Right cardiac atrium (tissue), 5 donors: ENCODE results near the gene IKZF2. TPM values are rescaled to one million over a fixed set of nuclear protein-coding genes. Genes with fewer than 3 reads are reported as not detected.

Source experiments
- ATAC-seq, 2 donors: fragments of 200-7000 bp; cut with Tn5 transposase; one replicate each; pipeline versions ENCODE4 v1.8.0 to v1.9.1; 2020; ENCODE audit warnings: moderate library complexity in 2 of 2, mild to moderate bottlenecking in 1 of 2
- DNase-seq, 3 donors: peaks; one replicate each; pipeline ENCODE4 v3.0.0-alpha.2; 2020
- H3K27ac ChIP-seq: one replicate; pipeline ENCODE4 v1.5.1; 2013; ENCODE audit warnings: mild to moderate bottlenecking, low read length, control low read depth, moderate library complexity
- H3K27me3 ChIP-seq: one replicate; pipeline ENCODE4 v1.6.1; 2013; ENCODE audit not compliant: control insufficient read depth, insufficient read depth
- H3K4me1 ChIP-seq: one replicate; pipeline ENCODE4 v1.6.1; 2013; ENCODE audit warnings: low read length; ENCODE audit not compliant: control insufficient read depth, insufficient read depth
- H3K4me3 ChIP-seq: one replicate; pipeline ENCODE4 v1.5.1; 2013; ENCODE audit warnings: low read length, control low read depth
- H3K9me3 ChIP-seq: one replicate; pipeline ENCODE4 v1.6.1; 2013; ENCODE audit warnings: low read length; ENCODE audit not compliant: control insufficient read depth
- WGBS: extraction: QIAGEN DNeasy Blood & Tissue Kit; methylation state at CpG from one replicate; pipeline ENCODE4 v1.1.7; 2013; 5-methylcytosine and 5-hydroxymethylcytosine counted together
- intact Hi-C, 4 donors: fragments of 100-400 bp; cut with DNase I; formaldehyde crosslinking; loops; one replicate each; pipeline versions ENCODE4 v1.11.0 to v1.14.0; 2022 to 2023
- polyA plus RNA-seq: library from polyadenylated mRNA; stranded (reverse); fragments of 200-250 nt; gene quantifications from one replicate; pipeline ENCODE4 v1.2.3, GENCODE V29; 2013
- total RNA-seq, 4 donors: library from RNA; stranded (reverse); fragmentation: NEBNext Ultra II Directional; extraction: Animal tissue kit (Norgen Biotek cat#: 25700); gene quantifications; one replicate each; pipeline ENCODE4 v1.2.1, GENCODE V29; 2021
- donor health status: healthy with polysubstance abuse.
- donor health status: DM: no; HTN: yes; CAD: no.
- donor health status: DM: no; HTN: no; CAD: no.
- donor health status: DM: no; HTN: yes; CAD: no; lungs with severe emphysema.
- donor health status: DM: yes; HTN: yes; CAD: no.

The IKZF2 gene
- total and polyA plus RNA-seq, 5 donors: 1.0 to 8.1 (median 6.1) TPM

- no peaks in the 10 kb centered on the region for H3K4me1 ChIP-seq
- H3K9me3 ChIP-seq: no peaks in the 10 kb centered on the region
- ATAC-seq: no peak
Measured at GRCh38 chr2:213122725-213123124, 28.7 kb downstream of the IKZF2 start.

GRCh38 chr2:213121690-213122089 is 29.7 kb downstream of the IKZF2 start:
- Histone ChIP-seq H3K27ac (no peak overlapping the region), H3K27me3 (no peaks in the 10 kb centered on the region), H3K9me3 (no peaks in the 10 kb centered on the region), H3K4me1 (no peaks in the 10 kb centered on the region), H3K4me3 (no peak overlapping the region)
- ATAC-seq (no peak), DNase-seq (no peak)
- intact Hi-C loops: no loop called here

More at GRCh38 chr2:213122725-213123124, 28.7 kb downstream of the IKZF2 start:
- no peak for DNase-seq
- intact Hi-C loops: no loop called here
- Histone ChIP-seq H3K27me3 (no peaks in the 10 kb centered on the region), H3K4me3 (no peak overlapping the region), H3K27ac (no peak overlapping the region)
- WGBS: 79% methylated on average over 4 of the region's 4 CpGs

- ATAC-seq (no peak), DNase-seq (no peak)
- Histone ChIP-seq H3K4me3 (no peak overlapping the region), H3K27me3 (no peaks in the 10 kb centered on the region), H3K9me3 (no peaks in the 10 kb centered on the region), H3K4me1 (no peaks in the 10 kb centered on the region), H3K27ac (no peak overlapping the region)
- WGBS: 67% methylated on average over 5 of the region's 5 CpGs
- intact Hi-C loops: no loop called here
Measured at GRCh38 chr2:213119061-213119809, 32.2 kb downstream of the IKZF2 start.

- DNase-seq: no peak
- Histone ChIP-seq H3K9me3 (no peaks in the 10 kb centered on the region), H3K27ac (no peak overlapping the region), H3K27me3 (no peaks in the 10 kb centered on the region), H3K4me1 (peaks cover 2% of the 10 kb centered on the region), H3K4me3 (no peak overlapping the region)
- ATAC-seq: no peak
- WGBS: 49% methylated on average over 2 of the region's 2 CpGs
- intact Hi-C loops: no loop called here
Measured at GRCh38 chr2:213108308-213108707, 43.1 kb downstream of the IKZF2 start.

GRCh38 chr2:213107728-213108127 is 43.7 kb downstream of the IKZF2 start:
- ATAC-seq (no peak), DNase-seq (no peak)
- H3K27me3 ChIP-seq: no peaks in the 10 kb centered on the region
- no peak overlapping the region for H3K4me3 ChIP-seq
- no peaks in the 10 kb centered on the region for H3K9me3 ChIP-seq
- intact Hi-C loops: no loop called here
- 75% methylated on average over 7 of the region's 7 CpGs for WGBS
- peaks cover 2% of the 10 kb centered on the region for H3K4me1 ChIP-seq
- H3K27ac ChIP-seq: no peak overlapping the region

- Histone ChIP-seq H3K4me3 (no peak overlapping the region), H3K9me3 (no peaks in the 10 kb centered on the region), H3K27me3 (no peaks in the 10 kb centered on the region), H3K4me1 (peaks cover 2% of the 10 kb centered on the region), H3K27ac (peak overlapping the region; percentile 36)
- 59% methylated on average over 3 of the region's 3 CpGs for WGBS
- DNase-seq: no peak
- intact Hi-C loops: no loop called here
- peak in 1 of 2 donors; percentile 22 for ATAC-seq
Measured at GRCh38 chr2:213105212-213105611, 46.2 kb downstream of the IKZF2 start.

GRCh38 chr2:213104903-213105202 is 46.6 kb downstream of the IKZF2 start:
- Histone ChIP-seq H3K27me3 (no peaks in the 10 kb centered on the region), H3K4me1 (peaks cover 2% of the 10 kb centered on the region), H3K27ac (peak overlapping the region; percentile 36), H3K4me3 (no peak overlapping the region), H3K9me3 (no peaks in the 10 kb centered on the region)
- intact Hi-C loops: no loop called here
- DNase-seq: no peak
- ATAC-seq: peak; percentile 25 to 38

GRCh38 chr2:213104092-213104902 is 47.1 kb downstream of the IKZF2 start:
- intact Hi-C loops: no loop called here

GRCh38 chr2:213101692-213102460 is 49.5 kb downstream of the IKZF2 start:
- H3K27ac ChIP-seq: no peak overlapping the region
- no peaks in the 10 kb centered on the region for H3K4me1 ChIP-seq
- ATAC-seq (no peak), DNase-seq (no peak)
- WGBS: 67% methylated on average over 5 of the region's 5 CpGs
- no peaks in the 10 kb centered on the region for H3K27me3 ChIP-seq
- H3K4me3 ChIP-seq: no peak overlapping the region
- H3K9me3 ChIP-seq: no peaks in the 10 kb centered on the region
- intact Hi-C loops: no loop called here

More at GRCh38 chr2:213104092-213104902, 47.1 kb downstream of the IKZF2 start:
- peaks cover 2% of the 10 kb centered on the region for H3K4me1 ChIP-seq
- H3K27me3 ChIP-seq: no peaks in the 10 kb centered on the region
- no peaks in the 10 kb centered on the region for H3K9me3 ChIP-seq
- WGBS: 24% methylated on average over 7 of the region's 7 CpGs
- ATAC-seq (peak; percentile 66 to 78), DNase-seq (no peak)
- H3K4me3 ChIP-seq: no peak overlapping the region
- H3K27ac ChIP-seq: peak overlapping the region; percentile 51

GRCh38 chr2:213101109-213101508 is 50.3 kb downstream of the IKZF2 start:
- WGBS: 70% methylated on average over 1 of the region's 1 CpG
- intact Hi-C loops: no loop called here
- no peak overlapping the region for H3K4me3 ChIP-seq
- DNase-seq: no peak
- H3K27ac ChIP-seq: no peak overlapping the region
- no peaks in the 10 kb centered on the region for H3K4me1 ChIP-seq
- no peaks in the 10 kb centered on the region for H3K9me3 ChIP-seq
- H3K27me3 ChIP-seq: no peaks in the 10 kb centered on the region
- ATAC-seq: no peak

- intact Hi-C loops: no loop called here
- Histone ChIP-seq H3K27ac (peak overlapping the region; percentile 58), H3K27me3 (no peaks in the 10 kb centered on the region), H3K4me1 (no peaks in the 10 kb centered on the region), H3K9me3 (no peaks in the 10 kb centered on the region), H3K4me3 (no peak overlapping the region)
- peak in 2 of 3 donors; percentile 42 to 45 for DNase-seq
- ATAC-seq: peak; percentile 68 to 80
- 58% methylated on average over 4 of the region's 4 CpGs for WGBS
Measured at GRCh38 chr2:213098612-213099011, 52.8 kb downstream of the IKZF2 start.
